ENCODE measurements around the gene GRK5. TPM values are rescaled to one million over a fixed set of nuclear protein-coding genes. Genes with fewer than 3 reads are reported as not detected.
A peak's percentile ranks its signal among the peaks of the same experiment; 100 is the strongest.

Gene GRK5
- total RNA-seq, 5 donors from 2014 or later (not counting 1 experiment from before 2014, with no cell fraction given) = 21.7 to 36.8 (median 30.6) TPM

- Histone ChIP-seq H3K4me3 (ENCODE audit: control insufficient read depth in 1 of 2, extremely low read depth in 1 of 2, low read length in 1 of 2) (no peak overlapping the region), H3K27me3 (replicated peaks in 1 of 2; ENCODE audit: control insufficient read depth in 2 of 2, extremely low read depth in 1 of 2, insufficient read depth in 2 of 2, low read length in 1 of 2) (peaks cover 0 to 5% of the 10 kb centered on the region in 2 experiments), H3K27ac (ENCODE audit: low read length) (no peak overlapping the region), H3K9me3 (no peaks in the 10 kb centered on the region), H3K4me1 (ENCODE audit: control insufficient read depth in 1 of 2, extremely low read depth in 1 of 2, insufficient read depth in 2 of 2, low read length in 2 of 2) (peaks cover 0 to 15% of the 10 kb centered on the region in 2 experiments), H3K36me3 (ENCODE audit: control insufficient read depth in 2 of 2, extremely low read depth in 1 of 2, insufficient read depth in 1 of 2, low read length in 1 of 2) (peaks cover 24 to 32% of the 10 kb centered on the region in 2 donors)
- H3K27ac Mint-ChIP-seq = no peak overlapping the region
- no peaks in the 10 kb centered on the region for H3K27me3 Mint-ChIP-seq
- peaks cover 10 to 16% (median 11%) of the 10 kb centered on the region in 3 donors for H3K4me1 Mint-ChIP-seq
- H3K4me3 Mint-ChIP-seq = no peak overlapping the region
- ATAC-seq (replicated peaks in 1 of 4) = no peak
- no peaks in the 10 kb centered on the region for H3K9me3 Mint-ChIP-seq
- ChIA-PET POLR2A (interaction anchor here in 1 of 2 donors (0.7 kb wide), 1 partner anchor 20 kb away, joined by 4 read pairs; no protein-coding TSS in a partner anchor), CTCF (interaction anchor here (0.5 to 0.6 kb wide), 2 partner anchors 32 to 34 kb away, joined by 3 to 5 read pairs; no protein-coding TSS in a partner anchor)
- DNase-seq = no peak
- 97% methylated on average over 20 of the region's 26 CpGs for WGBS (ENCODE audit: insufficient coverage)
- peaks cover 13% of the 10 kb centered on the region for H3K36me3 Mint-ChIP-seq
Observed at GRCh38 chr10:119448628-119449584, 241.5 kb downstream of the GRK5 start.

GRCh38 chr10:119449760-119450461, 242.5 kb downstream of the GRK5 start:
- ChIA-PET CTCF (no interaction called here), POLR2A (no interaction called here)
- no peaks in the 10 kb centered on the region for H3K27me3 Mint-ChIP-seq
- H3K27ac Mint-ChIP-seq = no peak overlapping the region
- 80% methylated on average over 11 of the region's 16 CpGs for WGBS (ENCODE audit: insufficient coverage)
- Histone ChIP-seq H3K27me3 (replicated peaks in 1 of 2; ENCODE audit: control insufficient read depth in 2 of 2, extremely low read depth in 1 of 2, insufficient read depth in 2 of 2, low read length in 1 of 2) (peaks cover 0 to 5% of the 10 kb centered on the region in 2 experiments), H3K36me3 (ENCODE audit: control insufficient read depth in 2 of 2, extremely low read depth in 1 of 2, insufficient read depth in 1 of 2, low read length in 1 of 2) (peaks cover 24 to 33% of the 10 kb centered on the region in 2 donors), H3K9me3 (no peaks in the 10 kb centered on the region), H3K4me1 (ENCODE audit: control insufficient read depth in 1 of 2, extremely low read depth in 1 of 2, insufficient read depth in 2 of 2, low read length in 2 of 2) (peaks cover 0 to 12% of the 10 kb centered on the region in 2 experiments), H3K4me3 (ENCODE audit: control insufficient read depth in 1 of 2, extremely low read depth in 1 of 2, low read length in 1 of 2) (no peak overlapping the region), H3K27ac (ENCODE audit: low read length) (no peak overlapping the region)
- H3K4me1 Mint-ChIP-seq = peaks cover 10 to 16% (median 10%) of the 10 kb centered on the region in 3 donors
- H3K36me3 Mint-ChIP-seq = peaks cover 19% of the 10 kb centered on the region
- H3K4me3 Mint-ChIP-seq = peak overlapping the region in 1 of 3 donors; percentile 6
- DNase-seq (no peak), ATAC-seq (replicated peaks in 1 of 4) (no peak)
- H3K9me3 Mint-ChIP-seq = no peaks in the 10 kb centered on the region

- ChIA-PET POLR2A (no interaction called here), CTCF (interaction anchor here in 1 of 2 donors (0.7 kb wide), 1 partner anchor 27 kb away, joined by 3 read pairs; no protein-coding TSS in a partner anchor)
- Mint-ChIP-seq H3K4me1 (peaks cover 4 to 12% (median 4%) of the 10 kb centered on the region in 3 donors), H3K9me3 (no peaks in the 10 kb centered on the region), H3K27me3 (no peaks in the 10 kb centered on the region), H3K36me3 (peaks cover 24% of the 10 kb centered on the region), H3K27ac (no peak overlapping the region), H3K4me3 (no peak overlapping the region)
- WGBS (ENCODE audit: insufficient coverage) = 100% methylated on average over 9 of the region's 16 CpGs
- ATAC-seq (replicated peaks in 1 of 4) (no peak), DNase-seq (no peak)
- H3K4me3 ChIP-seq (ENCODE audit: control insufficient read depth in 1 of 2, extremely low read depth in 1 of 2, low read length in 1 of 2) = no peak overlapping the region
- peaks cover 0 to 3% of the 10 kb centered on the region in 2 experiments for H3K4me1 ChIP-seq (ENCODE audit: control insufficient read depth in 1 of 2, extremely low read depth in 1 of 2, insufficient read depth in 2 of 2, low read length in 2 of 2)
- peaks cover 0 to 5% of the 10 kb centered on the region in 2 experiments for H3K27me3 ChIP-seq (replicated peaks in 1 of 2; ENCODE audit: control insufficient read depth in 2 of 2, extremely low read depth in 1 of 2, insufficient read depth in 2 of 2, low read length in 1 of 2)
- H3K36me3 ChIP-seq (ENCODE audit: control insufficient read depth in 2 of 2, extremely low read depth in 1 of 2, insufficient read depth in 1 of 2, low read length in 1 of 2) = peaks cover 24 to 33% of the 10 kb centered on the region in 2 donors
- no peak overlapping the region for H3K27ac ChIP-seq (ENCODE audit: low read length)
- H3K9me3 ChIP-seq = no peaks in the 10 kb centered on the region
Observed at GRCh38 chr10:119450606-119451299, 243.4 kb downstream of the GRK5 start.

GRCh38 chr10:119451300-119451896, 244.0 kb downstream of the GRK5 start:
- ATAC-seq (replicated peaks in 1 of 4) (no peak), DNase-seq (no peak)
- peaks cover 24 to 33% of the 10 kb centered on the region in 2 donors for H3K36me3 ChIP-seq (ENCODE audit: control insufficient read depth in 2 of 2, extremely low read depth in 1 of 2, insufficient read depth in 1 of 2, low read length in 1 of 2)
- H3K27ac Mint-ChIP-seq = no peak overlapping the region
- H3K4me1 Mint-ChIP-seq = peaks cover 0 to 6% (median 0%) of the 10 kb centered on the region in 3 donors
- H3K36me3 Mint-ChIP-seq = peaks cover 26% of the 10 kb centered on the region
- ChIA-PET CTCF (interaction anchor here in 1 of 2 donors (0.7 kb wide), 1 partner anchor 28 kb away, joined by 3 read pairs; no protein-coding TSS in a partner anchor), POLR2A (no interaction called here)
- 94% methylated on average over 16 of the region's 16 CpGs for WGBS (ENCODE audit: insufficient coverage)
- no peaks in the 10 kb centered on the region for H3K4me1 ChIP-seq (ENCODE audit: control insufficient read depth in 1 of 2, extremely low read depth in 1 of 2, insufficient read depth in 2 of 2, low read length in 2 of 2)
- no peaks in the 10 kb centered on the region for H3K9me3 Mint-ChIP-seq
- H3K4me3 Mint-ChIP-seq = no peak overlapping the region
- H3K27me3 Mint-ChIP-seq = no peaks in the 10 kb centered on the region
- no peak overlapping the region for H3K27ac ChIP-seq (ENCODE audit: low read length)
- H3K9me3 ChIP-seq = no peaks in the 10 kb centered on the region
- H3K27me3 ChIP-seq (replicated peaks in 1 of 2; ENCODE audit: control insufficient read depth in 2 of 2, extremely low read depth in 1 of 2, insufficient read depth in 2 of 2, low read length in 1 of 2) = peaks cover 0 to 4% of the 10 kb centered on the region in 2 experiments
- H3K4me3 ChIP-seq (ENCODE audit: control insufficient read depth in 1 of 2, extremely low read depth in 1 of 2, low read length in 1 of 2) = no peak overlapping the region

GRCh38 chr10:119452396-119452795, 245.0 kb downstream of the GRK5 start:
- Histone ChIP-seq H3K4me1 (ENCODE audit: control insufficient read depth in 1 of 2, extremely low read depth in 1 of 2, insufficient read depth in 2 of 2, low read length in 2 of 2) (no peaks in the 10 kb centered on the region), H3K36me3 (ENCODE audit: control insufficient read depth in 2 of 2, extremely low read depth in 1 of 2, insufficient read depth in 1 of 2, low read length in 1 of 2) (peaks cover 24 to 36% of the 10 kb centered on the region in 2 donors), H3K27ac (ENCODE audit: low read length) (no peak overlapping the region), H3K4me3 (ENCODE audit: control insufficient read depth in 1 of 2, extremely low read depth in 1 of 2, low read length in 1 of 2) (no peak overlapping the region), H3K27me3 (replicated peaks in 1 of 2; ENCODE audit: control insufficient read depth in 2 of 2, extremely low read depth in 1 of 2, insufficient read depth in 2 of 2, low read length in 1 of 2) (no peaks in the 10 kb centered on the region), H3K9me3 (no peaks in the 10 kb centered on the region)
- no peak overlapping the region for H3K4me3 Mint-ChIP-seq
- no peak for ATAC-seq (replicated peaks in 1 of 4)
- peaks cover 21% of the 10 kb centered on the region for H3K36me3 Mint-ChIP-seq
- H3K9me3 Mint-ChIP-seq = no peaks in the 10 kb centered on the region
- POLR2A ChIA-PET = no interaction called here
- no peaks in the 10 kb centered on the region for H3K27me3 Mint-ChIP-seq
- 96% methylated on average over 10 of the region's 14 CpGs for WGBS (ENCODE audit: insufficient coverage)
- CTCF ChIA-PET = no interaction called here
- H3K27ac Mint-ChIP-seq = no peak overlapping the region
- peaks cover 0 to 6% (median 0%) of the 10 kb centered on the region in 3 donors for H3K4me1 Mint-ChIP-seq
- DNase-seq = no peak
